Endothelial cell of umbilical vein (primary cell): Measurements from ENCODE around the gene IGSF3. TPM values are rescaled to one million over a fixed set of nuclear protein-coding genes. Genes with fewer than 3 reads are reported as not detected.

ENCODE experiments used
- BruUV-seq: library from RNA; stranded (reverse); fragments of 400-500 nt; replicated peaks from 2 replicates; lab custom pipeline; 2021; lab: Mats Ljungman, UMichigan
- CTCF ChIA-PET: fragments of 300-600, 350-600 bp; sonication (Branson Sonifier 250); formaldehyde crosslinking; loops from one replicate; lab custom pipeline; 2021; ENCODE audit warnings: antibody characterized with exemption, inconsistent platforms; lab: Charles Lee
- POLR2A ChIA-PET: fragments of 300-600, 350-600 bp; sonication (Branson Sonifier 250); formaldehyde crosslinking; loops from one replicate; lab custom pipeline; 2021; ENCODE audit warnings: antibody characterized with exemption, inconsistent platforms; lab: Charles Lee
- DNase-seq: peaks from one replicate; pipeline ENCODE4 v3.0.0-alpha.2; 2011; ENCODE audit warnings: low read depth, low spot score
- FAIRE-seq: peaks from 2 replicates; lab custom pipeline; 2011; peaks lifted over from hg19 to GRCh38; lab: Jason Lieb, UNC
- H2AFZ ChIP-seq: 2 replicates; pipeline ENCODE4 v1.6.0; 2012; ENCODE audit warnings: low read depth, low read length, control low read depth, inconsistent platforms
- H3K27ac ChIP-seq: 2 replicates; pipeline ENCODE4 v1.5.1; 2011; ENCODE audit warnings: low read depth, mild to moderate bottlenecking, control low read depth, low read length, moderate library complexity; ENCODE audit not compliant: insufficient read depth
- H3K27me3 ChIP-seq, 2 experiments: 2 replicates each; pipeline versions ENCODE4 v1.6.0 to v1.6.1; 2011; ENCODE audit warnings: low read length in 2 of 2, mixed read lengths in 1 of 2; ENCODE audit not compliant: control insufficient read depth in 2 of 2, insufficient read depth in 2 of 2
- H3K36me3 ChIP-seq, 2 experiments: 2 replicates in 1 of 2; 3 replicates in 1 of 2; pipeline ENCODE4 v1.5.1; 2011; ENCODE audit warnings: low read length in 2 of 2, mild to moderate bottlenecking in 1 of 2, moderate library complexity in 1 of 2; ENCODE audit not compliant: control insufficient read depth in 2 of 2, insufficient read depth in 2 of 2; ENCODE audit errors: extremely low read depth in 1 of 2
- H3K4me1 ChIP-seq: 3 replicates; pipeline ENCODE4 v1.5.1; 2011; ENCODE audit warnings: mild to moderate bottlenecking, low read length; ENCODE audit not compliant: control insufficient read depth, insufficient read depth; ENCODE audit errors: extremely low read depth
- H3K4me2 ChIP-seq: 2 replicates; pipeline ENCODE4 v1.6.1; 2011; ENCODE audit warnings: low read length, control low read depth, mixed read lengths; ENCODE audit not compliant: insufficient read depth
- H3K4me3 ChIP-seq, 3 experiments: fragments of 200-600 bp in 1 of 3; sonication (generic), shearing (Covaris generic) in 1 of 3; replicated peaks in 1 of 3; 2 replicates each; pipeline ENCODE4 v1.5.1; 2011 to 2016; ENCODE audit warnings: control low read depth in 3 of 3, low read length in 3 of 3, mild to moderate bottlenecking in 2 of 3, inconsistent platforms in 1 of 3, low read depth in 1 of 3, moderate library complexity in 1 of 3; ENCODE audit not compliant: insufficient read depth in 1 of 3
- H3K79me2 ChIP-seq: 2 replicates; pipeline ENCODE4 v1.6.0; 2012; ENCODE audit warnings: low read length, inconsistent platforms; ENCODE audit not compliant: control insufficient read depth, insufficient read depth
- H3K9ac ChIP-seq: replicated peaks from 2 replicates; pipeline ENCODE3; 2011; ENCODE audit warnings: low read length, control low read depth; ENCODE audit not compliant: insufficient read depth; ENCODE audit errors: extremely low read depth
- H3K9me1 ChIP-seq: replicated peaks from 3 replicates; pipeline ENCODE4 v1.6.0; 2011; ENCODE audit warnings: mild to moderate bottlenecking, low read length; ENCODE audit not compliant: control insufficient read depth, insufficient read depth; ENCODE audit errors: extremely low read depth
- H3K9me3 ChIP-seq: replicated peaks from 2 replicates; pipeline ENCODE4 v1.5.1; 2012; ENCODE audit warnings: low read length, inconsistent platforms; ENCODE audit not compliant: control insufficient read depth, insufficient read depth
- H4K20me1 ChIP-seq: replicated peaks from 2 replicates; pipeline ENCODE3; 2011; ENCODE audit warnings: mild to moderate bottlenecking, low read length; ENCODE audit not compliant: control insufficient read depth, insufficient read depth; ENCODE audit errors: extremely low read depth
- CTCF ChIP-seq, 2 donors: IDR thresholded peaks; 1 replicate in 1 of 2; 2 replicates in 1 of 2; pipeline ENCODE4 v1.5.1; 2011; ENCODE audit warnings: low read length in 2 of 2, mild to moderate bottlenecking in 2 of 2, moderate library complexity in 2 of 2, control low read depth in 1 of 2, inconsistent platforms in 1 of 2, low read depth in 1 of 2; ENCODE audit not compliant: insufficient read depth in 1 of 2; ENCODE audit errors: extremely low read depth in 1 of 2
- EZH2 ChIP-seq: IDR thresholded peaks from 2 replicates; pipeline ENCODE4 v1.6.1; 2012; ENCODE audit warnings: borderline replicate concordance, low read depth, mild to moderate bottlenecking, moderate library complexity, low read length, inconsistent platforms; ENCODE audit not compliant: severe bottlenecking
- JUN ChIP-seq: IDR thresholded peaks from 2 replicates; pipeline ENCODE4 v1.6.1; 2011; ENCODE audit warnings: borderline replicate concordance, low read depth; ENCODE audit not compliant: insufficient read length, insufficient read depth
- MYC ChIP-seq: IDR thresholded peaks from one replicate; pipeline ENCODE4 v1.6.1; 2011; ENCODE audit warnings: mild to moderate bottlenecking, low read depth, low read length
- dilution Hi-C: fragments of 300-500 bp; cut with MboI; formaldehyde crosslinking; loops from one replicate; pipeline ENCODE4 v1.15.0; 2019; ENCODE audit warnings: low sequenced_read_pairs; ENCODE audit not compliant: extremely low pct_ligation_motif_present
- intact Hi-C: fragments of 100-400 bp; cut with micrococcal nuclease; formaldehyde crosslinking; loops from one replicate; pipeline ENCODE4 v1.10.0; 2022
- polyA plus RNA-seq, 4 experiments: library from polyadenylated mRNA; depleted of rRNA in 3 of 4; stranded (reverse) in 3 of 4; unstranded in 1 of 4; fragments of >200 nt; gene quantifications; 2 replicates each; pipeline versions ENCODE4 v1.2.1 to v1.2.3, GENCODE V29; 2011 to 2012; ENCODE audit warnings: missing spikeins in 1 of 4
- total RNA-seq: library from RNA; stranded (reverse); gene quantifications from 2 replicates; pipeline ENCODE4 v1.2.3, GENCODE V29; 2021

Gene IGSF3
- total and polyA plus RNA-seq, 2 donors (not counting 3 experiments of a cell fraction or from before 2014, with no cell fraction given): 0.63 to 2.2 TPM

GRCh38 chr1:116585886-116586285 lies 81.6 kb downstream of the IGSF3 start:
- H2AFZ ChIP-seq: no peak overlapping the region
- CTCF ChIA-PET: interaction anchor here (1.4 to 2.0 kb wide), 2 partner anchors 10 to 11 kb away, joined by 6 to 9 read pairs; no protein-coding TSS in a partner anchor
- intact Hi-C loops: no loop called here

More at GRCh38 chr1:116585886-116586285, 81.6 kb downstream of the IGSF3 start:
- no peak overlapping the region for H3K4me3 ChIP-seq
- no peak overlapping the region for H3K4me2 ChIP-seq
- peaks cover 6% of the 10 kb centered on the region for H3K4me1 ChIP-seq
- dilution Hi-C loops: no loop called here
- H3K79me2 ChIP-seq: no peaks in the 10 kb centered on the region
- no peaks in the 10 kb centered on the region for H4K20me1 ChIP-seq
- FAIRE-seq (no peak), DNase-seq (no peak)
- POLR2A ChIA-PET: no interaction called here
- H3K27ac ChIP-seq: no peak overlapping the region
- no peaks in the 10 kb centered on the region for H3K9me3 ChIP-seq
- no peak overlapping the region for H3K9ac ChIP-seq
- H3K36me3 ChIP-seq: no peaks in the 10 kb centered on the region
- no TSS peak for BruUV-seq
- H3K27me3 ChIP-seq: no peaks in the 10 kb centered on the region
- no peak for TF ChIP-seq EZH2
- no peak for TF ChIP-seq CTCF (IDR thresholded peaks at IDR 0.05; ENCODE audit: extremely low read depth in 1 of 2, insufficient read depth in 1 of 2, low read depth in 1 of 2, low read length in 2 of 2)
- TF ChIP-seq JUN: no peak
- no peak for TF ChIP-seq MYC
- no peaks in the 10 kb centered on the region for H3K9me1 ChIP-seq
